CD4-positive, alpha-beta T cell (primary cell): ENCODE data around the gene ATP5F1D. TPM values are rescaled to one million over a fixed set of nuclear protein-coding genes. Genes with fewer than 3 reads are reported as not detected.

Source experiments
- ATAC-seq: fragments of 200-7000 bp; cut with Tn5 transposase; one replicate; pipeline ENCODE4 v1.10.0; 2022; ENCODE audit warnings: mild to moderate bottlenecking; ENCODE audit not compliant: poor library complexity
- CTCF ChIA-PET: fragments of 350-600 bp; sonication (Branson Sonifier 250); formaldehyde crosslinking; loops from one replicate; lab custom pipeline; 2021; ENCODE audit warnings: antibody characterized with exemption, inconsistent platforms; lab: Charles Lee
- POLR2A ChIA-PET: fragments of 350-600 bp; sonication (Branson Sonifier 250); formaldehyde crosslinking; loops from one replicate; lab custom pipeline; 2021; ENCODE audit warnings: antibody characterized with exemption, inconsistent platforms; lab: Charles Lee
- DNase-seq, 14 experiments: peaks; one replicate each; pipeline ENCODE4 v3.0.0-alpha.2; 2013 to 2020; ENCODE audit warnings: mixed read lengths in 2 of 14
- H3K27ac ChIP-seq, 2 donors: one replicate each; pipeline versions ENCODE4 v1.5.1 to v1.7.0; 2013; ENCODE audit warnings: low read length in 2 of 2, low read depth in 1 of 2, mild to moderate bottlenecking in 1 of 2
- H3K27me3 ChIP-seq, 2 experiments: 1 replicate in 1 of 2; 2 replicates in 1 of 2; pipeline versions ENCODE4 v1.6.1 to v1.7.0; 2013; ENCODE audit warnings: low read length in 2 of 2, control low read depth in 1 of 2, mild to moderate bottlenecking in 1 of 2, moderate library complexity in 1 of 2; ENCODE audit not compliant: insufficient read depth in 2 of 2, control insufficient read depth in 1 of 2
- H3K36me3 ChIP-seq: one replicate; pipeline ENCODE4 v1.6.1; 2013; ENCODE audit warnings: low read length, control low read depth; ENCODE audit not compliant: insufficient read depth
- H3K4me1 ChIP-seq: one replicate; pipeline ENCODE4 v1.6.1; 2013; ENCODE audit warnings: low read length, control low read depth; ENCODE audit not compliant: insufficient read depth
- H3K4me3 ChIP-seq: one replicate; pipeline ENCODE4 v1.5.1; 2013; ENCODE audit warnings: mild to moderate bottlenecking, low read length, moderate library complexity
- H3K9me3 ChIP-seq, 2 experiments: 1 replicate in 1 of 2; 2 replicates in 1 of 2; pipeline versions ENCODE4 v1.6.1 to v1.7.0; 2013; ENCODE audit warnings: low read length in 2 of 2, mild to moderate bottlenecking in 2 of 2, control low read depth in 1 of 2, moderate library complexity in 1 of 2; ENCODE audit not compliant: control insufficient read depth in 1 of 2, insufficient read depth in 1 of 2
- H3K27ac Mint-ChIP-seq: one replicate; pipeline ENCODE4 v1.8.0; 2020; ENCODE audit warnings: mixed read lengths
- H3K27me3 Mint-ChIP-seq: one replicate; pipeline ENCODE4 v1.8.0; 2021; ENCODE audit warnings: mixed read lengths
- H3K36me3 Mint-ChIP-seq: one replicate; pipeline ENCODE4 v1.8.0; 2021; ENCODE audit warnings: low read depth, mixed read lengths
- H3K4me1 Mint-ChIP-seq: one replicate; pipeline ENCODE4 v1.8.0; 2021; ENCODE audit warnings: low read depth, mixed read lengths
- H3K4me3 Mint-ChIP-seq: one replicate; pipeline ENCODE4 v1.8.0; 2020; ENCODE audit warnings: mild to moderate bottlenecking, mixed read lengths
- H3K9me3 Mint-ChIP-seq: one replicate; pipeline ENCODE4 v1.8.0; 2020; ENCODE audit warnings: mixed read lengths
- intact Hi-C, 2 experiments: fragments of 100-400 bp; cut with DNase I in 1 of 2; cut with micrococcal nuclease in 1 of 2; formaldehyde crosslinking; loops; one replicate each; pipeline versions ENCODE4 v1.15.1 to v1.9.0; 2023 to 2025; cut with DNase I, micrococcal nuclease
- total RNA-seq, 174 experiments: library from RNA in 2 of 174; stranded (reverse) in 2 of 174; gene quantifications; one replicate each; pipeline ENCODE4 v1.2.3 and lab custom pipeline; 2021 to 2026
- TF ChIP-seq, protein P1 (sequence below): fragments of 200-600 bp; IDR thresholded peaks from one replicate; pipeline ENCODE4 v1.8.0; 2022; ENCODE audit warnings: antibody characterized with exemption, mild to moderate bottlenecking

ATP5F1D gene
- total RNA-seq, 2 experiments from 2014 or later, result 77.6 to 92.6 TPM

DNA sequence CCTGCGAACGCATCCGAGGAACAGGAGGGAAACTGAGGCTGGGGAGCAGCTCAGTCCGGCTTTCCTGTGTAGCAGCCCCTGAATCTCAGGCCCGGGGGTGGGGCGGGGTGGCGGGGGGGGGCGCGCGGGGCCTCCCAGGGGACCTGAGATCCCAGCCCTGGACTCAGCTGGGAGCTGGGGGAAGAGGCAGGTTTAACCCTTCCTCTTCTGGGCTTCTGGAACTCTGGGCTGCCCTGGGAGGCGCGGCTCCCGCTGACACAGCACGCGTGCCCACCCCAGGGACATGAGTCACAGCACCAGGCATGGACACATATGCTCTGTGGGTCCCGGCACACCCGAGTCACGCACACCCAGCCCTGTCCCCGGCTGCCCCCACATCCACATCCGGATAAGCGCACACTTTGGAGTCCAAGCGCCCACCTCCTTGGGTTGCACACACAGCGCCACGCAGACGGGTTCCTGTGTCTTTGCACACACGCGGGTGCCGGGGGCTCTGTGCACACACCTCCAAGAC lies 24.1 kb downstream of the ATP5F1D start:
- H3K27me3 ChIP-seq, result no peaks in the 10 kb centered on the region
- DNase-seq, result peak in 5 of 14 experiments; percentile 35 to 83 (median 63)
- Mint-ChIP-seq H3K4me1 (peaks cover 50% of the 10 kb centered on the region), H3K9me3 (no peaks in the 10 kb centered on the region), H3K27ac (peak overlapping the region; percentile 78), H3K4me3 (peak overlapping the region; percentile 77), H3K36me3 (peaks cover 20% of the 10 kb centered on the region), H3K27me3 (no peaks in the 10 kb centered on the region)
- TF ChIP-seq, protein P1, sequence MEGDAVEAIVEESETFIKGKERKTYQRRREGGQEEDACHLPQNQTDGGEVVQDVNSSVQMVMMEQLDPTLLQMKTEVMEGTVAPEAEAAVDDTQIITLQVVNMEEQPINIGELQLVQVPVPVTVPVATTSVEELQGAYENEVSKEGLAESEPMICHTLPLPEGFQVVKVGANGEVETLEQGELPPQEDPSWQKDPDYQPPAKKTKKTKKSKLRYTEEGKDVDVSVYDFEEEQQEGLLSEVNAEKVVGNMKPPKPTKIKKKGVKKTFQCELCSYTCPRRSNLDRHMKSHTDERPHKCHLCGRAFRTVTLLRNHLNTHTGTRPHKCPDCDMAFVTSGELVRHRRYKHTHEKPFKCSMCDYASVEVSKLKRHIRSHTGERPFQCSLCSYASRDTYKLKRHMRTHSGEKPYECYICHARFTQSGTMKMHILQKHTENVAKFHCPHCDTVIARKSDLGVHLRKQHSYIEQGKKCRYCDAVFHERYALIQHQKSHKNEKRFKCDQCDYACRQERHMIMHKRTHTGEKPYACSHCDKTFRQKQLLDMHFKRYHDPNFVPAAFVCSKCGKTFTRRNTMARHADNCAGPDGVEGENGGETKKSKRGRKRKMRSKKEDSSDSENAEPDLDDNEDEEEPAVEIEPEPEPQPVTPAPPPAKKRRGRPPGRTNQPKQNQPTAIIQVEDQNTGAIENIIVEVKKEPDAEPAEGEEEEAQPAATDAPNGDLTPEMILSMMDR, result no peak
- no peak for ATAC-seq
- POLR2A ChIA-PET, result interaction anchor here (0.6 to 10.3 kb wide), 7 partner anchors 8 to 1211 kb away, joined by 3 to 476 read pairs (median 14); partner anchors contain the start of genes ATP5F1D, FAM174C and GADD45B
- peak overlapping the region; percentile 48 for H3K4me3 ChIP-seq
- H3K9me3 ChIP-seq, result no peaks in the 10 kb centered on the region
- CTCF ChIA-PET, result interaction anchor here (1.2 to 11.0 kb wide), 4 partner anchors 10 to 21 kb away, joined by 8 to 255 read pairs (median 10); partner anchors contain the start of gene FAM174C
- peaks cover 77% of the 10 kb centered on the region for H3K4me1 ChIP-seq
- H3K36me3 ChIP-seq, result peaks cover 10% of the 10 kb centered on the region
- no peak overlapping the region for H3K27ac ChIP-seq
- intact Hi-C loops, result loop anchor here in 1 of 2 experiments (1.0 kb wide), 1 partner anchor 21 kb away; no protein-coding TSS in a partner anchor

DNA sequence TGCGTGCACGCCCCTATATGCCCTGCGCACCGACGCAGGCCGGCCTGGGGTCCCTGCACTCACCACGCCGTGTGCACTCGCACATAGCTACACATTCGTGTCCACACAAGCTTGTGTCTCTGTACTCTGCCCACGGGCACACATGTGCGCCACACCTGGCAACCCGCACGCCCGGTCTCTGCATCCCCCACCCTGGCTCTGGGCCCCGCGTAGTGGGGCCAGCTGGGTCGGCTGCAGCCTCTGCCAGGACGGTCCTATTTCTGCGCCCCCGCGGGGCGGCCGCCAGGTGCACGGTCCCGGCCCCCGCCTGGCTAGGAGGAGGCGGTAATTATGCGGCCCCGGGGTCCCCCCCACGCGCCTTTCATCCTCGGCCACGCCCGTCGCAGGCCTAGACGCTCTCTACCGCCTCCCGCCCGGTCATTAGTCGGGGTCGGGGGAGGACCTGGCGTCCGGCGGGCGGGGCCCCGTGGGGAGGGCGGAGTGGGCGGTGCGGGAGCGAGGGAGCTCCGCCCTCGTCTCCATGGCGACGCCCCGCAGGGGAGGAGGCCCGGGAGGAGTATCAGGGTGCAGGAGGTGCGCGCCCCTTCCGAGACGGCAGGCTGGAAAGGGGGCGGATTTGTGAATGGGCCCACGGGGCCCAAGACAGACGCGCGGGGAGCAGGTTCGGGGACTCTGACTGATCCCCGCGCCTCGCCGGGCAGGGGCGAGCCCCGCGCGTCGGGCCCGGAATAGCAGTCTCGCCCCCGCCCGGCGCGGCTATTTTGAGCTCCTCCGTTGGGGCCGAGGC lies 24.8 kb downstream of the ATP5F1D start:
- peak overlapping the region; percentile 78 for H3K27ac Mint-ChIP-seq
- peak; percentile 17 for ATAC-seq
- POLR2A ChIA-PET, result interaction anchor here (0.6 to 10.3 kb wide), 11 partner anchors 8 to 1210 kb away, joined by 3 to 476 read pairs (median 6); partner anchors contain the start of genes ABCA7, ARHGAP45, ATP5F1D and FAM174C

More for the DNA sequence above, 24.8 kb downstream of the ATP5F1D start:
- CTCF ChIA-PET, result interaction anchor here (0.8 to 11.0 kb wide), 11 partner anchors 9 to 226 kb away, joined by 3 to 255 read pairs (median 6); partner anchors contain the start of genes ABCA7, ATP5F1D and FAM174C
- H3K4me3 Mint-ChIP-seq, result peak overlapping the region; percentile 77
- intact Hi-C loops, result loop anchor here in 1 of 2 experiments (1.0 kb wide), 1 partner anchor 22 kb away; no protein-coding TSS in a partner anchor
- no peaks in the 10 kb centered on the region for H3K27me3 ChIP-seq
- peaks cover 26% of the 10 kb centered on the region for H3K36me3 Mint-ChIP-seq
- peak overlapping the region in 1 of 2 donors; percentile 41 for H3K27ac ChIP-seq
- TF ChIP-seq, protein P1, result no peak
- H3K4me1 ChIP-seq, result peaks cover 79% of the 10 kb centered on the region
- peaks cover 17% of the 10 kb centered on the region for H3K36me3 ChIP-seq
- H3K4me3 ChIP-seq, result peak overlapping the region; percentile 48
- DNase-seq, result peak; percentile 63 to 92 (median 80)
- peaks cover 54% of the 10 kb centered on the region for H3K4me1 Mint-ChIP-seq
- no peaks in the 10 kb centered on the region for H3K9me3 Mint-ChIP-seq
- H3K9me3 ChIP-seq, result no peaks in the 10 kb centered on the region
- H3K27me3 Mint-ChIP-seq, result no peaks in the 10 kb centered on the region
